Retinal pigment epithelial cell (primary cell): Measurements from ENCODE around the gene SCYL3.

Source experiments
- DNase-seq: peaks from one replicate; pipeline ENCODE4 v3.0.0-alpha.2; 2010; ENCODE audit warnings: low read depth
- H3K4me3 ChIP-seq: 2 replicates; pipeline ENCODE4 v1.5.1; 2011; ENCODE audit warnings: mild to moderate bottlenecking, low read length, control low read depth, moderate library complexity
- TF ChIP-seq, protein P1 (sequence below): conservative IDR thresholded peaks from 2 replicates; pipeline ENCODE4 v1.5.1; 2011; ENCODE audit warnings: low read depth, low read length, control low read depth, inconsistent platforms

SCYL3 gene

GRCh38 chr1:169900571-169900970 lies 6.9 kb upstream of the SCYL3 start:
- no peak for DNase-seq
- no peak overlapping the region for H3K4me3 ChIP-seq
- TF ChIP-seq, protein P1, sequence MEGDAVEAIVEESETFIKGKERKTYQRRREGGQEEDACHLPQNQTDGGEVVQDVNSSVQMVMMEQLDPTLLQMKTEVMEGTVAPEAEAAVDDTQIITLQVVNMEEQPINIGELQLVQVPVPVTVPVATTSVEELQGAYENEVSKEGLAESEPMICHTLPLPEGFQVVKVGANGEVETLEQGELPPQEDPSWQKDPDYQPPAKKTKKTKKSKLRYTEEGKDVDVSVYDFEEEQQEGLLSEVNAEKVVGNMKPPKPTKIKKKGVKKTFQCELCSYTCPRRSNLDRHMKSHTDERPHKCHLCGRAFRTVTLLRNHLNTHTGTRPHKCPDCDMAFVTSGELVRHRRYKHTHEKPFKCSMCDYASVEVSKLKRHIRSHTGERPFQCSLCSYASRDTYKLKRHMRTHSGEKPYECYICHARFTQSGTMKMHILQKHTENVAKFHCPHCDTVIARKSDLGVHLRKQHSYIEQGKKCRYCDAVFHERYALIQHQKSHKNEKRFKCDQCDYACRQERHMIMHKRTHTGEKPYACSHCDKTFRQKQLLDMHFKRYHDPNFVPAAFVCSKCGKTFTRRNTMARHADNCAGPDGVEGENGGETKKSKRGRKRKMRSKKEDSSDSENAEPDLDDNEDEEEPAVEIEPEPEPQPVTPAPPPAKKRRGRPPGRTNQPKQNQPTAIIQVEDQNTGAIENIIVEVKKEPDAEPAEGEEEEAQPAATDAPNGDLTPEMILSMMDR = no peak

DNA sequence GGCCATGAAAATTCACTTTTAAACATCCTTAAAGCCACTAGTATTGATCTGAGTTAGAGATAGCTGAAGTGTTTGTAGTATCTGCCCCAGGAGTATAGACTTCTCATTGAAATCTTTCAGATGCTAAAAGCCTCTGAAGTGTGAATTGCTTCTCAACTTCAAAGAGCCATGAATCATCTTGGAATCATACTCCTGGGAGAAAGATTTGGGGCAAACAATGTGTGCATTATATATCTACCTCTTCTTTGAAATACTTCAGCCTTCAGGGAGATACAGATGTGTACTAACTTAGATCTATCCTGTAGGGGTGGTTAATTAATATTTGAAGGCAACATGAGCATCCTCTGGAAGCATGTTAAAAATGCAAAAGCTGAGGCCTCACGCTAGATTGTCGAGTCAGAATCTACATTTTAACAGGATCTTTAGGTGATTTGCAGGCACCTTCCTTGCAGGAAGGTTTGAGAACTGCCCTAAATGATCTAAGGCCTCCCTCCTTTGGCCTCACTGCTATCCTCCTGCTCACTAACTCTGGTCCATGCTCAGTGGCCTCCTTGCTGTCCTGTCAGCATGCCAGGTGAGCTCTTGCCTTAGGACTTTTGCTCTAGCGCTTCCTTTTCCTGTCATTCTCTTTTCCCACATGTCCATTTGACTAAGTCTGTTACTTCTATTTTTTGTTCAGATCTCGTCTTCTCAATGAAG lies 6.0 kb upstream of the SCYL3 start:
- H3K4me3 ChIP-seq = no peak overlapping the region
- DNase-seq = no peak
- TF ChIP-seq, protein P1 = no peak

DNA sequence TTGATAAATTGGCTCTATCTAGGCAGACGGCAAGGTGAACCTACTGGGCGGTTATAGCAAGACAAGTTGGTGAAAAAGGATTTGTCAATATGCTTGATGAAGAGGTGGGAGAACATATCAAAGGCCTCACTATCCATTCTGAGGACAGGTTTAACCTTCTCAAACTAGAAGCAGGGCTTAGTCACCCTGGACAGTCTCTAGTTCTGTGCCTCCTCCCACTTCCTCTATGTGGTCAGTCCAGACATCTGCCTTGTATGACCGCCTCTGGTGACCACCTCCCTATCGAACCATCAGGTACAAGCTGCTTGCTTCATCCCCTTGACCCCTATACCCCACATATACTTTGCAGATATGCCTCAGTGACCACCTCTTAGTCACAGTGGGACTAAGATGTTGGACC lies 2.3 kb upstream of the SCYL3 start:
- DNase-seq = no peak
- no peak overlapping the region for H3K4me3 ChIP-seq
- TF ChIP-seq, protein P1 = no peak

DNA sequence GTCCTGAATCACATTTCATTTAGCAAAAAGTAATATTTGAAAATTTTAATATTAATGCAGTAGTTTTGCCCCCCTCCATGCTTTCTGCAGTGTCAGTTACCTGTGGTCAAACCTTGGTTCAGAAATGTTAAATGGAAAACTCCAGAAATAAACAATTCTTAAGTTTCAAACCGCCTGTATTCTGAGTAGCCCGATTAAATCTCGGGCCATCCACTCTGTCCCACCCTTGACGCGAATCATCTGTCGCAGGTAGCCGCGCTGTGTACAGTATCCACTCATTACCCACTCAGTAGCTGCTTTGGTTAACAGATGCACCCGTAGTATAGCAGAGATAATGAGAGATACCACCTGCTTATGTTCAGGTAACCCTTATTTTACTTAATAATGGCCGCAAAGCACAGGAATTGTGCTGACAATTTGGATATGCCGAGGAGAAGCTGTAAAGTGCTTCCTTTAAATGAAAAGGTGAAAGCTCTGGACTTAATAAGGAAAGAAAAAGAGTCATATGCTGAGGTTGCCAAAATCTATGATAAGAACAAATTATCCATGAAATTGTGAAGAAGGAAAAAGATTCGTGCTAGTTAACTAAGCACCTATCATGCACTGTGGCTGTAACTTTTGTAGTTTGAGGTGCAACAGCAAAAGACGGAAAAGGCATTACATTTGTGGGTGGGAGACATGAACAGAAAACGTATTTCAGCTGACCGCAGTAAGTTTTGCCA lies 889 bp upstream of the SCYL3 start:
- DNase-seq = no peak
- H3K4me3 ChIP-seq = peak overlapping the region; percentile 88
- TF ChIP-seq, protein P1 = no peak

GRCh38 chr1:169892927-169893644 lies 610 bp downstream of the SCYL3 start:
- no peak for DNase-seq
- peak overlapping the region; percentile 88 for H3K4me3 ChIP-seq
- TF ChIP-seq, protein P1 = no peak

DNA sequence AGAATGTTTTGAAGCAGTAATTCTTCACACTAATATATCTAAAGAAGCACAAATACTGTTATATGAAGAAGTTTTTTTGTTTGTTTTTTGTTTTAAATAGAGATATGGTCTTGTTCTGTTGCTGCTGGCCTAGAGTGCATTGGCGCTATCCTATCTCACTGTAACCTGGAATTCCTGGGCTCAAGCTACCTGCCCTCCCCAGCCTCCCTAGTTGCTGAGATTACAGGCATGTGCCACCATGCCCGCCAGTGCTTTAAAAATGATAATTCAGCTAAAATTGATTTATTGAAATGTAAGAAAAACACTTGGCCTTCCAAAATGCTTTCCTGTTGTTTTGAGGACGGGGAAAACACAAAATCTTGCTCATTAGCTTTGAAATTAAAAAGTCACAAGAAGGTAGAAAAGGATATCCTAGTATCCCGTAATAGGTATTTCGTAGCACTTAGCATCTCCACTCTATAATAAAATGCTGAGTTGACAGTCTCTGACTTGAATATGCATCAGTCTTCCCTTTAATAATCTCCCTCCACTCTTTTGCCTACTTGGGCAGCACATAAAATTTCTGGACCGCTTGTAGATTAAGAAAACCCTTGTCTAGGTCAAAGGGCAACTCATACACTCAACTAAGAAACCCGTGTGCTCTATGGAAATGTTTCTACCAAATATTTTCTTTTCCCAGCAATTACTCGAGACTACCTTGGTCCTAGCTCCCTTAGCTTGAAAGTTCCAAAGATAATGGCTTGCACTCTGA lies 1.3 kb downstream of the SCYL3 start:
- DNase-seq = no peak
- TF ChIP-seq, protein P1 = no peak
- H3K4me3 ChIP-seq = peak overlapping the region; percentile 88
